ENCODE data around the gene RIC8B. TPM values are rescaled to one million over a fixed set of nuclear protein-coding genes. Genes with fewer than 3 reads are reported as not detected.

Gene RIC8B
- polyA plus RNA-seq, 1 donor (not counting 4 experiments of a cell fraction or from before 2014, with no cell fraction given) = 6.8 TPM

DNA sequence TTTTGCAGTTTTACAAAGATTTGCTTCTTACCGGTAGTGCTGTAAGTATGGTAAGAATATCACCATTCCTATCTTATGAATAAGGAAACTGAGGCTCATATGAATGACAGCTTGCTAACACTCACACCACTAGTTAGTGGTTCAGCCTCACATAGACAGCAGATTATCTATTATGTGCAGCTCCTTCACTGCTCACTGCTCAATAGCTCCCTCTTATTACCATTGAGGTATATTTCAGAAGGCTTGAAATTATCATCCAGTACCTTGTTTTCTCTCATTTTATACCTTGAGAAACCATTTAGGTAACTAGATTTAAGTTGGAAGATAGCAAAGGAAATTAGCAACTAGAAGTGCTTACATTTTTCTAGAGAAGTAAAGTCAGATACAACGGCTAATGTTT lies 15.5 kb downstream of the RIC8B start:
- DNase-seq (ENCODE audit: low read depth, low spot score) = no peak
- Histone ChIP-seq H2AFZ (ENCODE audit: control insufficient read depth, low read length) (no peak overlapping the region), H3K4me1 (ENCODE audit: control insufficient read depth, extremely low read depth, insufficient read depth, low read length) (no peaks in the 10 kb centered on the region), H3K79me2 (ENCODE audit: control insufficient read depth, insufficient read depth, low read length) (no peaks in the 10 kb centered on the region), H3K9ac (ENCODE audit: control insufficient read depth, extremely low read depth, insufficient read depth, low read length) (no peak overlapping the region), H3K27ac (ENCODE audit: control insufficient read depth, insufficient read depth, low read length) (no peak overlapping the region), H3K27me3 (ENCODE audit: control insufficient read depth, extremely low read depth, insufficient read depth, low read length) (no peaks in the 10 kb centered on the region), H3K36me3 (ENCODE audit: control insufficient read depth in 2 of 2, extremely low read depth in 1 of 2, insufficient read depth in 2 of 2, low read length in 2 of 2) (peaks cover 0 to 9% of the 10 kb centered on the region in 2 experiments), H3K9me1 (ENCODE audit: control insufficient read depth, extremely low read depth, insufficient read depth, low read length) (no peaks in the 10 kb centered on the region), H4K20me1 (ENCODE audit: control insufficient read depth, extremely low read depth, insufficient read depth, low read length) (no peaks in the 10 kb centered on the region), H3K4me3 (ENCODE audit: control insufficient read depth in 2 of 3, extremely low read depth in 1 of 3, insufficient read depth in 2 of 3, low read depth in 1 of 3, low read length in 3 of 3) (no peak overlapping the region), H3K4me2 (ENCODE audit: control insufficient read depth, extremely low read depth, insufficient read depth, low read depth, low read length) (no peak overlapping the region), H3K9me3 (ENCODE audit: control insufficient read depth, low read depth, low read length) (no peaks in the 10 kb centered on the region)
- dilution Hi-C loops (cut with MboI; ENCODE audit: extremely low pct_ligation_motif_present, low sequenced_read_pairs) = no loop called here
- TF ChIP-seq CTCF (optimal IDR thresholded peaks at IDR 0.05 in 1 of 3, IDR thresholded peaks at IDR 0.05 in 1 of 3, conservative IDR thresholded peaks at IDR 0.05 in 1 of 3; ENCODE audit: extremely low read depth in 1 of 3, insufficient read depth in 2 of 3, low read length in 3 of 3) = peak in 1 of 3 experiments; percentile 18
- no peak for TF ChIP-seq EZH2 (IDR thresholded peaks at IDR 0.05; ENCODE audit: low read length)
- FAIRE-seq = no peak

DNA sequence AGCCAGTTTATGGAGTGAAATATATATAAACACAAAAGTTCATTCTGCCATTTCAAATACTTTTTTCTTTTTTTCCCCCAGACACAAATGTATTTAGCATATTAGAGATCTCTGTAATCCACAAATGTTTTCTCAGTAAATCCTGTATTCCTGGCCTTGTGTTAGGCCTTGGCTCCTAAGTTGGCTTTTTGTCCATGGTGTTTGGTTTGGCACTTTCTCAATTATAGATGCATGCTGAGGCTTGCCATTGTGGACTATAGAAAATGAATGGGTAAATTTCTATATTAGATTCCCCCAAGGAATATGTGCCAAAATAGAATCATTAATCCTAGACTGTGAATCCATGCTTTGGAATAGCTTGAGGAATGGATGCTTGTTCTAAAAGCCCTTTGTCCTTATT lies 17.0 kb downstream of the RIC8B start:
- dilution Hi-C loops (cut with MboI; ENCODE audit: extremely low pct_ligation_motif_present, low sequenced_read_pairs) = no loop called here
- Histone ChIP-seq H3K27me3 (ENCODE audit: control insufficient read depth, extremely low read depth, insufficient read depth, low read length) (no peaks in the 10 kb centered on the region), H3K9ac (ENCODE audit: control insufficient read depth, extremely low read depth, insufficient read depth, low read length) (no peak overlapping the region), H3K79me2 (ENCODE audit: control insufficient read depth, insufficient read depth, low read length) (no peaks in the 10 kb centered on the region), H3K4me2 (ENCODE audit: control insufficient read depth, extremely low read depth, insufficient read depth, low read depth, low read length) (no peak overlapping the region), H3K36me3 (ENCODE audit: control insufficient read depth in 2 of 2, extremely low read depth in 1 of 2, insufficient read depth in 2 of 2, low read length in 2 of 2) (peaks cover 0 to 9% of the 10 kb centered on the region in 2 experiments), H3K9me1 (ENCODE audit: control insufficient read depth, extremely low read depth, insufficient read depth, low read length) (no peaks in the 10 kb centered on the region), H3K27ac (ENCODE audit: control insufficient read depth, insufficient read depth, low read length) (no peak overlapping the region), H3K4me1 (ENCODE audit: control insufficient read depth, extremely low read depth, insufficient read depth, low read length) (no peaks in the 10 kb centered on the region), H2AFZ (ENCODE audit: control insufficient read depth, low read length) (no peak overlapping the region), H3K4me3 (ENCODE audit: control insufficient read depth in 2 of 3, extremely low read depth in 1 of 3, insufficient read depth in 2 of 3, low read depth in 1 of 3, low read length in 3 of 3) (no peak overlapping the region), H4K20me1 (ENCODE audit: control insufficient read depth, extremely low read depth, insufficient read depth, low read length) (no peaks in the 10 kb centered on the region), H3K9me3 (ENCODE audit: control insufficient read depth, low read depth, low read length) (no peaks in the 10 kb centered on the region)
- FAIRE-seq (no peak), DNase-seq (ENCODE audit: low read depth, low spot score) (no peak)
- no peak for TF ChIP-seq EZH2 (IDR thresholded peaks at IDR 0.05; ENCODE audit: low read length)
- TF ChIP-seq CTCF (optimal IDR thresholded peaks at IDR 0.05 in 1 of 3, IDR thresholded peaks at IDR 0.05 in 1 of 3, conservative IDR thresholded peaks at IDR 0.05 in 1 of 3; ENCODE audit: extremely low read depth in 1 of 3, insufficient read depth in 2 of 3, low read length in 3 of 3) = no peak

All from keratinocyte (primary cell).